Upper lobe of left lung (tissue), 6 donors: ENCODE results near the gene HELT. TPM values are rescaled to one million over a fixed set of nuclear protein-coding genes. Genes with fewer than 3 reads are reported as not detected.

Experiments
- ATAC-seq, 2 donors: fragments of 200-7000 bp; cut with Tn5 transposase; one replicate each; pipeline ENCODE4 v1.9.1; 2022; ENCODE audit warnings: mild to moderate bottlenecking in 2 of 2, moderate library complexity in 2 of 2; ENCODE audit not compliant: low FRiP score in 2 of 2
- DNase-seq, 2 donors: peaks; one replicate each; pipeline ENCODE4 v3.0.0-alpha.2; 2019 to 2020
- H3K27ac ChIP-seq, 4 donors: fragments of 200-600 bp; sonication (generic); one replicate each; pipeline ENCODE4 v1.5.1; 2016 to 2019
- H3K27me3 ChIP-seq, 4 donors: fragments of 200-600 bp; sonication (generic); one replicate each; pipeline ENCODE4 v1.5.1; 2017 to 2019
- H3K36me3 ChIP-seq, 4 donors: fragments of 200-600 bp; sonication (generic); one replicate each; pipeline ENCODE4 v1.5.1; 2016 to 2019
- H3K4me1 ChIP-seq, 4 donors: fragments of 200-600 bp; sonication (generic); one replicate each; pipeline ENCODE4 v1.5.1; 2018 to 2019
- H3K4me3 ChIP-seq, 4 donors: fragments of 200-600 bp; sonication (generic); one replicate each; pipeline ENCODE4 v1.5.1; 2017 to 2019; ENCODE audit warnings: mild to moderate bottlenecking in 2 of 4, moderate library complexity in 1 of 4
- H3K9me3 ChIP-seq, 4 donors: fragments of 200-600 bp; sonication (generic); one replicate each; pipeline ENCODE4 v1.5.1; 2018 to 2019
- EP300 ChIP-seq, 4 donors: sonication (generic); formaldehyde crosslinking; IDR thresholded peaks; one replicate each; pipeline ENCODE4 v1.5.1; 2017; ENCODE audit warnings: antibody characterized with exemption in 4 of 4, control low read depth in 2 of 4
- POLR2A ChIP-seq, 4 donors: fragments of 450-650 bp; IDR thresholded peaks; one replicate each; pipeline ENCODE4 v1.5.1; 2016 to 2017; ENCODE audit warnings: antibody characterized with exemption in 4 of 4, mild to moderate bottlenecking in 2 of 4
- POLR2AphosphoS5 ChIP-seq, 2 donors: sonication (generic); formaldehyde crosslinking; IDR thresholded peaks; one replicate each; pipeline ENCODE4 v1.5.1; 2017; ENCODE audit warnings: antibody characterized with exemption in 2 of 2
- WGBS, 2 donors: methylation state at CpG; one replicate each; pipeline ENCODE4 v1.1.5; 2017 to 2018; 5-methylcytosine and 5-hydroxymethylcytosine counted together
- total RNA-seq, 6 donors: library from RNA; depleted of rRNA in 4 of 6; stranded (reverse); fragments of >200 nt in 4 of 6; gene quantifications; one replicate each; pipeline versions ENCODE4 v1.1.0 to v1.2.1, GENCODE V29; 2016 to 2021
- TF ChIP-seq, protein P1 (sequence below), 6 experiments: fragments of 450-650 bp in 4 of 6; fragments of 200-600 bp in 2 of 6; sonication (generic) in 2 of 6; IDR thresholded peaks; one replicate each; pipeline ENCODE4 v1.5.1; 2016 to 2019; ENCODE audit warnings: antibody characterized with exemption in 6 of 6
- donor health status: DM: no; HTN: no; CAD: no; lungs with moderate emphysema.
- donor health status: DM: no; HTN: yes; CAD: no; lungs with severe emphysema.

The HELT gene
- total RNA-seq, 6 donors from 2014 or later, result 1.3 to 1.6 TPM; not detected in 4

DNA sequence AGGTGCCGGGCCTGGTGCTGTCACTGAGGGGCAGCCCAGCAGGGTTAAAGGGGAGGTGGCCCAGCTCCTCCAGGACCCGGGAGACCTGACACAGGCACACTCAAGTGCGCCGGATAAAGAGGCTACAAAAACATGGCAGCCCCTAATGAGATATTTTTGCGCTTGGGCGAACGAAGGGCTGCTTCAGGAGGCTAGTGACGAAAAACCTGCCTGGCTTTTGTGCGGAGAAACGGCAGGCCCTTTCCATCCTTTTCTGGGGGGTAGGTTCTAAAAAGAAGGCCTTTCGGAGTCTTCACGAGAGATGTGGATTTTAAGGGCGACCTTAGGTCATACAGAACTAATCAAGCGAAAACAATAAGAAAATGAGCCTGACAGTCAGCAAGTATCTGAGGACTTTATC lies 35.5 kb downstream of the HELT start:
- WGBS, 2 donors, result 93 to 96% methylated on average over 14 of the region's 14 CpGs

DNA sequence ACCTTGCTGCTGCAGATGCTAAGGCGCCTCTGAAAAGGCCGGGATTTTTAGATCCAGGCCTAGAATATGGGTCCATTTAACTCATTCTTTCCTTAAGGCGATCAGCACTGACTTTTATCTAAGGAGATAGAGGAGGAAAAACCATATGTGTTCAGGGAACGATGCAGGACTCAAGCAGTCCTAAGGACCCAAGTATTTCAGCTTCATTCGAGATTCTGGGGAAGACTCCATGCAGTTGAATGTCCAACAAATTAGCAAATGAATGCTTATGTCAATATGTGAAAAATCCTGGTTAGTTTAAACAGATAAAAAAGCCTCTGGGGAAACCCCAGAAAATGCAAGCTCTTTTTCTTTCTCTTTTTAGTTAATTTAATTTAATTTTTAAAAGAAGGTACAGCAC lies 36.0 kb downstream of the HELT start:
- WGBS, 2 donors, result 85 to 89% methylated on average over 5 of the region's 5 CpGs
- Histone ChIP-seq H3K9me3 (no peaks in the 10 kb centered on the region), H3K27ac (no peak overlapping the region), H3K4me1 (no peaks in the 10 kb centered on the region), H3K27me3 (no peaks in the 10 kb centered on the region), H3K4me3 (no peak overlapping the region), H3K36me3 (no peaks in the 10 kb centered on the region)
- ATAC-seq (no peak), DNase-seq (no peak)
- TF ChIP-seq EP300 (IDR thresholded peaks at IDR 0.05) (no peak), POLR2A (IDR thresholded peaks at IDR 0.05) (no peak), POLR2AphosphoS5 (IDR thresholded peaks at IDR 0.05) (no peak)
- TF ChIP-seq, protein P1, sequence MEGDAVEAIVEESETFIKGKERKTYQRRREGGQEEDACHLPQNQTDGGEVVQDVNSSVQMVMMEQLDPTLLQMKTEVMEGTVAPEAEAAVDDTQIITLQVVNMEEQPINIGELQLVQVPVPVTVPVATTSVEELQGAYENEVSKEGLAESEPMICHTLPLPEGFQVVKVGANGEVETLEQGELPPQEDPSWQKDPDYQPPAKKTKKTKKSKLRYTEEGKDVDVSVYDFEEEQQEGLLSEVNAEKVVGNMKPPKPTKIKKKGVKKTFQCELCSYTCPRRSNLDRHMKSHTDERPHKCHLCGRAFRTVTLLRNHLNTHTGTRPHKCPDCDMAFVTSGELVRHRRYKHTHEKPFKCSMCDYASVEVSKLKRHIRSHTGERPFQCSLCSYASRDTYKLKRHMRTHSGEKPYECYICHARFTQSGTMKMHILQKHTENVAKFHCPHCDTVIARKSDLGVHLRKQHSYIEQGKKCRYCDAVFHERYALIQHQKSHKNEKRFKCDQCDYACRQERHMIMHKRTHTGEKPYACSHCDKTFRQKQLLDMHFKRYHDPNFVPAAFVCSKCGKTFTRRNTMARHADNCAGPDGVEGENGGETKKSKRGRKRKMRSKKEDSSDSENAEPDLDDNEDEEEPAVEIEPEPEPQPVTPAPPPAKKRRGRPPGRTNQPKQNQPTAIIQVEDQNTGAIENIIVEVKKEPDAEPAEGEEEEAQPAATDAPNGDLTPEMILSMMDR (IDR thresholded peaks at IDR 0.05), result no peak

More for the DNA sequence above, 35.5 kb downstream of the HELT start:
- H3K4me1 ChIP-seq, result no peaks in the 10 kb centered on the region
- no peaks in the 10 kb centered on the region for H3K36me3 ChIP-seq
- H3K9me3 ChIP-seq, result no peaks in the 10 kb centered on the region
- H3K27ac ChIP-seq, result no peak overlapping the region
- no peak overlapping the region for H3K4me3 ChIP-seq
- H3K27me3 ChIP-seq, result no peaks in the 10 kb centered on the region
- ATAC-seq (no peak), DNase-seq (no peak)
- TF ChIP-seq, protein P1 (IDR thresholded peaks at IDR 0.05), result no peak
- TF ChIP-seq EP300 (IDR thresholded peaks at IDR 0.05) (no peak), POLR2AphosphoS5 (IDR thresholded peaks at IDR 0.05) (no peak), POLR2A (IDR thresholded peaks at IDR 0.05) (no peak)

DNA sequence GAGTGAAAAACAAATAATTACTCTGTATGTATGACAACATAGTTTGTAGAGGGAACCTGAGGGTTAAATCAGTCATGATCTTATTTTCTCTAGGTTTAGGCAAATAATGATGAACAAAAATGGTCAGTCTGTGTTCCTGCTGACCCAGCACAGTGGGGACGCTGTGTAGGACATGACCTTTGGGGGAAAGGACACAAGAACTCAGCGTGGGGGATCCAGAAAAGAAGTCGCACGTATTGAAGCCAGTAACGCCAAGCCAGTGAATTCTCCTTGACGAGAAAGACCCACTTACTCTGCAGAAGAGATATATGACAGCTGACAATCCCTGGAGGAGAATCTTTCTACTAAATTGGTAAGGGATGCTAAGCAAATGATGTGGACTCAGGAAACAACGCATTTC lies 36.6 kb downstream of the HELT start:
- Histone ChIP-seq H3K27ac (no peak overlapping the region), H3K9me3 (no peaks in the 10 kb centered on the region), H3K4me1 (no peaks in the 10 kb centered on the region), H3K27me3 (no peaks in the 10 kb centered on the region), H3K4me3 (no peak overlapping the region), H3K36me3 (no peaks in the 10 kb centered on the region)
- TF ChIP-seq POLR2AphosphoS5 (IDR thresholded peaks at IDR 0.05), result no peak
- no peak for TF ChIP-seq POLR2A (IDR thresholded peaks at IDR 0.05)
- TF ChIP-seq, protein P1 (IDR thresholded peaks at IDR 0.05), result no peak
- no peak for TF ChIP-seq EP300 (IDR thresholded peaks at IDR 0.05)
- no peak for ATAC-seq
- WGBS, 2 donors, result 69 to 77% methylated on average over 7 of the region's 7 CpGs
- no peak for DNase-seq

DNA sequence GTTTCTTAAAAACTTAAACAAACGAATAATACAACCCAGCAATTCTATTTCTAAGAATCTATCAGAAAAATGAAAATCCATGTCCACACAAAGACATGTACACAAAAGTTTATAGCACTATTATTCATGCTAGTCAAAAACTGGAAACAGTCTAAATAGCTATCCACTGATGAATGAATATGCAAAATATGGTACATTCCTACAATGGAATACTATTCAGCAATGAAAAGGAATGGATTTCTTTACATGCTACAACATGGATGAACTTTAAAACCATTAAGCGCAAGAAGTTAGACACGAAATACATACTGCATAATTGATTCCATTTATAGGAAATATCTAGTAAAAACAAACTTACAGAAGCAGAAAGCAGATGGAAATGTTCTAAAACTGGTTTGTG lies 43.3 kb downstream of the HELT start:
- DNase-seq, result no peak
- Histone ChIP-seq H3K27me3 (no peaks in the 10 kb centered on the region), H3K36me3 (no peaks in the 10 kb centered on the region), H3K4me3 (no peak overlapping the region), H3K4me1 (no peaks in the 10 kb centered on the region), H3K27ac (no peak overlapping the region), H3K9me3 (no peaks in the 10 kb centered on the region)
- 74 to 82% methylated on average over 3 of the region's 3 CpGs for WGBS, 2 donors
- no peak for ATAC-seq
- TF ChIP-seq, protein P1 (IDR thresholded peaks at IDR 0.05), result no peak
- TF ChIP-seq EP300 (IDR thresholded peaks at IDR 0.05) (no peak), POLR2A (IDR thresholded peaks at IDR 0.05) (no peak), POLR2AphosphoS5 (IDR thresholded peaks at IDR 0.05) (no peak)

DNA sequence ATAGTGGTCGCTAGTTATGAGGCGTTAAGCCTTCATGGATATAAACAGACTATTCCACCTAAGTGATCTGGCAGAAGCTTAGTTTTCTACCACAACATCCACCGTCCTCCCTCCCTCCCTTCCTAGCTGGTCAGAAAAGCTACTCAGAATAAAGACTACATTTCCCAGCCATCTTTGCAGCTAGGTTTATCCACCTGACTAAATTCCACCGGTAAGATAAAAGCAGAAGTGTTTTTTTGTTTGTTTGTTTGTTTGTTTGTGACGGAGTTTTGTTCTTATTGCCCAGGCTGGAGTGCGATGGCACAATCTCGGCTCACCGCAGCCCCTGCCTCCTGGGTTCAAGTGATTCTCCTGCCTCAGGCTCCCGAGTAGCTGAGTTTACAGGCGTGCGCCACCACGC lies 44.3 kb downstream of the HELT start:
- TF ChIP-seq POLR2A (IDR thresholded peaks at IDR 0.05) (no peak), POLR2AphosphoS5 (IDR thresholded peaks at IDR 0.05) (no peak), EP300 (IDR thresholded peaks at IDR 0.05) (no peak)
- TF ChIP-seq, protein P1 (IDR thresholded peaks at IDR 0.05), result no peak
- ATAC-seq, result no peak
- 86 to 87% methylated on average over 12 of the region's 12 CpGs for WGBS, 2 donors
- H3K4me3 ChIP-seq, result no peak overlapping the region
- no peaks in the 10 kb centered on the region for H3K9me3 ChIP-seq
- H3K27ac ChIP-seq, result no peak overlapping the region
- no peaks in the 10 kb centered on the region for H3K27me3 ChIP-seq
- no peaks in the 10 kb centered on the region for H3K4me1 ChIP-seq
- no peak for DNase-seq
- H3K36me3 ChIP-seq, result no peaks in the 10 kb centered on the region
